Loucy (cell line): ENCODE measurements around the gene CCDC102B.

ENCODE experiments used
- CTCF ChIP-seq: fragments of 200-600 bp; sonication (generic); conservative IDR thresholded peaks from 2 replicates; pipeline ENCODE4 v1.5.1; 2014; ENCODE audit warnings: mild to moderate bottlenecking, antibody characterized with exemption, low read length
- EZH2phosphoT487 ChIP-seq: fragments of 200-600 bp; IDR thresholded peaks from 2 replicates; pipeline ENCODE4 v1.6.1; 2018; ENCODE audit warnings: antibody characterized with exemption, mild to moderate bottlenecking, moderate library complexity, borderline replicate concordance

- TF ChIP-seq CTCF (peak; percentile 45), EZH2phosphoT487 (no peak)
These were observed 127.4 kb downstream of the CCDC102B start for GRCh38 chr18:68925268-68925667.
